Right renal pelvis (tissue), 4 donors: ENCODE results near the gene DCAF6. TPM values are rescaled to one million over a fixed set of nuclear protein-coding genes. Genes with fewer than 3 reads are reported as not detected.
"Not testable (repeated sequence)": the region's sequence is repeated elsewhere in the genome, so short reads cannot be mapped to it uniquely, and the experiment has no call there.

Experiments used
- DNase-seq, 4 donors: peaks; one replicate each; pipeline ENCODE4 v3.0.0-alpha.2; 2013; ENCODE audit warnings: low read depth in 4 of 4, low spot score in 3 of 4, missing footprints in 1 of 4
- polyA plus RNA-seq, 4 donors: library from polyadenylated mRNA; unstranded; fragments of 120-200 nt; gene quantifications; one replicate each; pipeline ENCODE4 v1.2.1, GENCODE V29; 2013; ENCODE audit not compliant: insufficient read length in 4 of 4

DCAF6 gene
- polyA plus RNA-seq, 4 donors, result 78.6 to 82.7 (median 80.4) TPM

DNA sequence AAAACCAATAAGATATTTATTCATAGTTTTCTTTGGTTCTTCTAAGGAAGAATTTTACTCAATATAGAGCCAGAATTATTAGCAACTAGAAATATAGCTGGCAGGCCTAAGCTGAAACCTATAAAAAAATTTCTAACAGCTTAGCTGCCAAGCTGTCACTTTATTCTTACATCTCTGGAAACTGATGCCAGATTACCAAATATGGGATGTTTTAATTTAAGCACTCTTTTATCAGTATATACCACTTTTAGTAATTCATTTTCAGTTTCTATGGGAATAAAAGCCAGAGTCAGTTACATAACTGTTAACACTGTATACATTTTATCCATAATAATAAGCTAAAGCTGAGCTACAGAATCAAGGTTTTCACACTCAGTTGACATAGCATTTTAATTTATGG lies 69.0 kb downstream of the DCAF6 start:
- DNase-seq, result no peak

GRCh38 chr1:168007691-168008090 lies 71.2 kb downstream of the DCAF6 start:
- DNase-seq, result no peak

- no peak for DNase-seq
These were observed 72.1 kb downstream of the DCAF6 start for GRCh38 chr1:168008595-168008994.

- DNase-seq, result no peak
These were observed 72.8 kb downstream of the DCAF6 start for GRCh38 chr1:168009322-168009721.

GRCh38 chr1:168019407-168019806 lies 82.9 kb downstream of the DCAF6 start:
- DNase-seq, result no peak

GRCh38 chr1:168031198-168031597 lies 94.7 kb downstream of the DCAF6 start:
- DNase-seq, result no peak

DNA sequence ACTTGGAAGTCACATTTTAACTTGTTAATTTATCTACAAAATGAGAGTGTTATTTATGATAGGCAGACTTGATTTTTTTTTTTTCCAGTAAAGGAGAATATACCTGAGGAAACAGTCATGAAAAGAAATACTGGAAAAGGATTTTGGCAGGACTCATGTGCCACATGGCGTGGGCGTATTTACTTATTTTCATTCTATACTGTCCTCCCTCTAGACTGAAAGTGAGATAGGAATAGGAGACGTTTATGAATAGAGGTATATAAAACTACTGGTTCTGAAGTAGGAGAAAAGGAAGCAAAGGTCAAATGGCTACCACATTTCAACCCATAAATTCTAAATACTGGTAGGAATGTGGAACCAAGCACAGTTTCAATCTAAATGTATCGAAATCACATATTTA lies 95.1 kb downstream of the DCAF6 start:
- DNase-seq, result no peak

DNA sequence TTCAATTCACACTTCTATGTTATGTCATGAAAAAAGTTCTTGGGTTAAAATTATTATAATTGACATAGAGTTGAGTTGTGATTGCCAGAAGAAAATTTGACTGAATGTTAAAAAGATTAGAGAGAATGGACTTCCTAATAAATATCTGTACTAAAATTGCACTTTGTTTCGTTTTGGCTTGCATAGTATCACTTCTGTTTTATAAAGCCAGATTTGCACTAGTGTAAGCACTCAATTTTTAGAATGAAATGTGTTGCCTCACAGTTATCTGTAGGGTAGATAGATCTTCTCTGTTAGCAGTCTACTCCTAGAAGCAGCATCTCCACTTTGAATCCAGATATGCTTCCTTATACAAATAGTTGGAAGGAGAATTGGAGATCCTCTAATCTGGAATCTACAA lies 95.5 kb downstream of the DCAF6 start:
- DNase-seq, result no peak

DNA sequence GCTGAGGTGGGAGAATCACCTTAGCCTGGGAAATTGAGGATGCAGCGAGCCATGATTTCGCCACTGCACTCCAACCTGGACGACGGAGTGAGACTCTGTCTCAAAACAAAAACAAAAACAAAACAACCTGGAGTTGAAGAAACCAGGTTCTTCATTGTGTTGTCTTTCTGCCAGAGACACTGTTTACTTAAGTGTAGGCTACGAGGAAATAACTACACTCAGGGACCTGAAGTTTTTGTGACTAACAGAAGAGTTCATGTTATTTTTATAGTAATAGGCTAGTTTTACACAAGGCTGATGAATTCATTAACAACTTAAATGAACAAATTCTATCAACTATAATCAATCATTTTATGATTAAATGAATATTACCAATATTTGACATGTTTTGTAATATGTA lies 98.9 kb downstream of the DCAF6 start:
- DNase-seq, result no peak

- DNase-seq, result no peak
These were observed 105.9 kb downstream of the DCAF6 start for GRCh38 chr1:168042362-168042761.

- DNase-seq, result no peak
These were observed 108.8 kb downstream of the DCAF6 start for GRCh38 chr1:168045311-168045710.

DNA sequence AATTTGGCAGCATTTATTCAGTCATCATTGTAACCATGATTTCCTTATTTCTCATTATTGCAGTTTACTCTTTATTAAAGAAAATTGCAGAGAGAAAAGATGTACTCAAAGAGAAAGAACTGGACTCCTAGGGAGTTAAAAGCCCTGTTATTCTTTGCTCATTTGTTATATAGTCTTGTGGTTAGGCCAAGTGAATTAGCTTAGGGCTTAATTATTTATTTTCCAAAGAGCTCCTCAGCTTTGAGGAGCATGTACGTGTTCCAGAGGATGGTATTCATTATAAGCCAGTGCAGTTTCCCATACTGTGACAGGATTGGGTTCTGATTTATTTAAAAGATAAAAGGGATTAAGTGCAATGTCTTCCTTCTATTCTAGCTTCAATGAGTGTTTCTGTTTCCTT lies 113.8 kb downstream of the DCAF6 start:
- DNase-seq, result no peak

DNA sequence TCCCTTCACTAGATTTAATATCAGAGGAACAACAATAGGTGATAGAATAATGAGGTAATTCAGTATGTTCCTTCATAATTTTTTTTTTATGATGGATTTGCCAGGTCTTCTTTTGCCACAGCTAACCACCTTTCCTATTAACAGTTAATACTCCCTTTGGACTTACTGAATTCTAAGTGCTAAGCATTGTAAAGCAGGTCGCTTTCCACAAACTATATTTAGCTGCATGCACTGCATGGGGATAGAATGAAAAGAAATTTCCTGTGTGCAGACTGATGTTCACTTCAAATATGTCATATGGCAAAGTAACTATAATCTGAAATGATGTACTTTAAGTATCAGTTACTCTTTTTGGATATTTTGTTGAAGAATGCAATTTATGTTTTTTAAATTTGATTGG lies 114.4 kb downstream of the DCAF6 start:
- DNase-seq, result no peak

DNA sequence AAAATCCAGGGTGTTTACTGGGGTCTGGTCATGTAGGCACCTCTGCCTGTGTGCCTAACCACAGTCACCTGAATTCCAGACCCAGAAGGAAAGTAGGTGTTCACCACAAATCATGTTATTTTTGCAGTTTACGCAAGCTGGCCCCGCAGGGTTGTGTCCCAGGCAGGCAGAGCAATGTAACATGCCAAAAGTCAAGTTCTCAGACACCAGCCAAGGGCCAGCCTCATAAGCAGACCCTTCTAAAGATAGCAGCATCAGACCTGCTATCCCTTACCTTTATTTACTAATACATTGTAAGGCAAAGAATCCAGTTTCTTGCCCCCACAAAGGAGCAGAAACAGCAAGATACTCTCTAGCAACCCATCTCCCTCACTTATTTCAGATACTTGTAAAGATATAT lies 117.2 kb downstream of the DCAF6 start:
- DNase-seq, result no peak

GRCh38 chr1:168054117-168054516 lies 117.6 kb downstream of the DCAF6 start:
- no peak for DNase-seq

GRCh38 chr1:168056152-168056551 lies 119.7 kb downstream of the DCAF6 start:
- not testable (repeated sequence) for DNase-seq

DNA sequence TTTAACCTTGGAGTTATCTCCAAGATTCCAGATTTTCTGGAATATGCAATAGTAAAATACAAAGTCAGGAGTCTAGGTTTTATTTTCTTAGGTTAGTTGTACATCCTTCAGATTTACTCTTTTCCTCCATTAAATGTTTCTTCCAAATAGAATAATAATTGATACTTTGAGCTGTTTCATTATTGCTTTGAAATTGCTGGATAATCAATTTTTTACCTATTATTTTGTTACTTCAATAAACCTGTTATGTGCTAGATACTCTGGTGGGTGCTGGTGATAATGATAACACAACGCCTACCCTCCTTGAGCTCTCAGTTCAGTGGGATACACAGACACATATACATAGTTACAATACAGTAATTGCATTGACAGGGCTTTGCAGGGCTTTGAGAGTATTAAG lies 120.9 kb downstream of the DCAF6 start:
- DNase-seq, result no peak

DNA sequence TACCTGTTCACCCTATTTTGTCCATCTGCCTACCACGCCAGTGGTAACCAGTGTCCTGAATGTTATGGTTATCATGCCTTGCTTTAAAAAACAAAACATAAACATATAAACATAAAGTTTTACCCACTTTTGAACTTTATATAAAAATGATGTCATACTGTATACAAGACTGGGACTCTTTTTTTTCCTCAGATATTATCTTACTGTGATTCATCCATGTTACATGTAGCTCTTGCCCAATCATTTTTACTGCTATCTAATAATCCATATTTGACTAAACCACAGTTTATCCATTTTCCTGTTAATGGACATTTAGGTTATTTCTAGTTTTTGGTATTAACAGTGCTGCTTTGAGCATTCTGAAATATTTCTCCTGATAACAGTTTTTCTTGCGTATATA lies 121.4 kb downstream of the DCAF6 start:
- no peak for DNase-seq

- DNase-seq, result no peak
These were observed 127.7 kb downstream of the DCAF6 start for GRCh38 chr1:168064216-168064615.

- DNase-seq, result no peak
These were observed 129.0 kb downstream of the DCAF6 start for GRCh38 chr1:168065506-168065905.

GRCh38 chr1:168069384-168069783 lies 132.9 kb downstream of the DCAF6 start:
- no peak for DNase-seq

- DNase-seq, result no peak
These were observed 143.3 kb downstream of the DCAF6 start for GRCh38 chr1:168079761-168080160.

- DNase-seq, result no peak
These were observed 145.0 kb downstream of the DCAF6 start for GRCh38 chr1:168081373-168082007.
